DOHH2 (cell line): Measurements from ENCODE around the gene TRIM62.

Source experiments
- H3F3A ChIP-seq: fragments of 200-600 bp; sonication (generic), shearing (Covaris generic); 2 replicates; pipeline ENCODE4 v1.6.0; 2016; ENCODE audit warnings: antibody characterized with exemption, mild to moderate bottlenecking; ENCODE audit not compliant: control insufficient read depth, insufficient read depth
- H3K27ac ChIP-seq: fragments of 200-600 bp; sonication (generic); 2 replicates; pipeline ENCODE4 v1.5.1; 2014; ENCODE audit warnings: low read depth, mild to moderate bottlenecking, low read length, moderate library complexity
- H3K27me3 ChIP-seq: fragments of 200-600 bp; sonication (generic); 2 replicates; pipeline ENCODE4 v1.6.1; 2014; ENCODE audit warnings: mild to moderate bottlenecking, low read length, mixed read lengths; ENCODE audit not compliant: control insufficient read depth
- H3K36me3 ChIP-seq: fragments of 200-600 bp; sonication (generic); 2 replicates; pipeline ENCODE4 v1.6.1; 2014; ENCODE audit warnings: mild to moderate bottlenecking, low read length, moderate library complexity, mixed read lengths; ENCODE audit not compliant: control insufficient read depth
- H3K4me1 ChIP-seq: fragments of 200-600 bp; sonication (generic); 2 replicates; pipeline ENCODE4 v1.6.1; 2014; ENCODE audit warnings: mild to moderate bottlenecking, low read length, mixed read lengths; ENCODE audit not compliant: control insufficient read depth
- H3K4me2 ChIP-seq: fragments of 200-600 bp; sonication (generic); 2 replicates; pipeline ENCODE4 v1.6.0; 2014; ENCODE audit warnings: mild to moderate bottlenecking, low read length, moderate library complexity
- H3K4me3 ChIP-seq: fragments of 200-600 bp; sonication (generic); 2 replicates; pipeline ENCODE4 v1.5.1; 2014; ENCODE audit warnings: mild to moderate bottlenecking, low read length, mixed read lengths
- H3K79me2 ChIP-seq: fragments of 200-600 bp; sonication (generic); 2 replicates; pipeline ENCODE4 v1.6.1; 2014; ENCODE audit warnings: mild to moderate bottlenecking, low read length, mixed read lengths; ENCODE audit not compliant: control insufficient read depth
- H3K9me2 ChIP-seq: fragments of 200-600 bp; sonication (generic); replicated peaks from 2 replicates; pipeline ENCODE4 v1.6.1; 2014; ENCODE audit warnings: mild to moderate bottlenecking, low read length, mixed read lengths; ENCODE audit not compliant: control insufficient read depth
- H3K9me3 ChIP-seq: fragments of 200-600 bp; sonication (generic); 2 replicates; pipeline ENCODE4 v1.6.1; 2014; ENCODE audit warnings: antibody characterized with exemption, low read length, mixed read lengths; ENCODE audit not compliant: control insufficient read depth, insufficient read depth
- H4K20me1 ChIP-seq: fragments of 200-600 bp; sonication (generic); 2 replicates; pipeline ENCODE4 v1.6.0; 2014; ENCODE audit warnings: low read depth, mild to moderate bottlenecking, antibody characterized with exemption, low read length, moderate library complexity; ENCODE audit not compliant: control insufficient read depth, insufficient read depth
- EZH2phosphoT487 ChIP-seq: fragments of 200-600 bp; sonication (generic); IDR thresholded peaks from 2 replicates; pipeline ENCODE4 v1.6.1; 2017; ENCODE audit warnings: borderline replicate concordance, mild to moderate bottlenecking, antibody characterized with exemption, low read length, moderate library complexity, mixed read lengths
- TF ChIP-seq, protein P1 (sequence below): fragments of 200-600 bp; sonication (generic); IDR thresholded peaks from one replicate; pipeline ENCODE4 v1.5.1; 2014; ENCODE audit warnings: antibody characterized with exemption, mild to moderate bottlenecking, low read depth, low read length; ENCODE audit not compliant: poor library complexity, severe bottlenecking

TRIM62 gene

DNA sequence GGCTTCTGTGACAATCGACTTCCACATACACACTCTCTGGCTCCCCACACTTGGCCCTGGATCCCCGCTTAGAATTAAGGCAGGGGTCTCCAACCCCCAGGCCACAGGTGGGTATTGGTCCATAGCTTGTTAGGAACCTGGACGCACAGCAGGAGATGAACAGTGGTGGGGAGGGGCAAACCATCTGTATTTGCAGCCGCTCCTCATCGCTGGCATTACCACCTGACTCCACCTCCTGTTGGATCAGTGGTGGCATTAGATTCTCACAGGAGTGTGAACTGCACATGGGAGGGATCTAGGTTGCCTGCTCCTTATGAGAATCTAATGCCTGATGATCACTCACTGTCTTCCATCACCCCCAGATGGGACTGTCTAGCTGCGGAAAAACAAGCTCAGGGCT, 16.0 kb downstream of the TRIM62 start:
- Histone ChIP-seq H3K4me2 (no peak overlapping the region), H3K4me1 (no peaks in the 10 kb centered on the region), H4K20me1 (no peaks in the 10 kb centered on the region), H3K27me3 (no peaks in the 10 kb centered on the region), H3K79me2 (no peaks in the 10 kb centered on the region), H3K9me2 (no peaks in the 10 kb centered on the region), H3K4me3 (no peak overlapping the region), H3K9me3 (no peaks in the 10 kb centered on the region), H3K27ac (no peak overlapping the region), H3K36me3 (no peaks in the 10 kb centered on the region), H3F3A (no peaks in the 10 kb centered on the region)
- TF ChIP-seq EZH2phosphoT487 = no peak
- TF ChIP-seq, protein P1, sequence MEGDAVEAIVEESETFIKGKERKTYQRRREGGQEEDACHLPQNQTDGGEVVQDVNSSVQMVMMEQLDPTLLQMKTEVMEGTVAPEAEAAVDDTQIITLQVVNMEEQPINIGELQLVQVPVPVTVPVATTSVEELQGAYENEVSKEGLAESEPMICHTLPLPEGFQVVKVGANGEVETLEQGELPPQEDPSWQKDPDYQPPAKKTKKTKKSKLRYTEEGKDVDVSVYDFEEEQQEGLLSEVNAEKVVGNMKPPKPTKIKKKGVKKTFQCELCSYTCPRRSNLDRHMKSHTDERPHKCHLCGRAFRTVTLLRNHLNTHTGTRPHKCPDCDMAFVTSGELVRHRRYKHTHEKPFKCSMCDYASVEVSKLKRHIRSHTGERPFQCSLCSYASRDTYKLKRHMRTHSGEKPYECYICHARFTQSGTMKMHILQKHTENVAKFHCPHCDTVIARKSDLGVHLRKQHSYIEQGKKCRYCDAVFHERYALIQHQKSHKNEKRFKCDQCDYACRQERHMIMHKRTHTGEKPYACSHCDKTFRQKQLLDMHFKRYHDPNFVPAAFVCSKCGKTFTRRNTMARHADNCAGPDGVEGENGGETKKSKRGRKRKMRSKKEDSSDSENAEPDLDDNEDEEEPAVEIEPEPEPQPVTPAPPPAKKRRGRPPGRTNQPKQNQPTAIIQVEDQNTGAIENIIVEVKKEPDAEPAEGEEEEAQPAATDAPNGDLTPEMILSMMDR = no peak

GRCh38 chr1:33165209-33165608, 16.6 kb downstream of the TRIM62 start:
- H3K27me3 ChIP-seq = no peaks in the 10 kb centered on the region
- TF ChIP-seq, protein P1 = no peak
- TF ChIP-seq EZH2phosphoT487 = no peak
- H3K9me2 ChIP-seq = no peaks in the 10 kb centered on the region
- H3K79me2 ChIP-seq = no peaks in the 10 kb centered on the region
- no peaks in the 10 kb centered on the region for H4K20me1 ChIP-seq
- H3F3A ChIP-seq = no peaks in the 10 kb centered on the region
- no peaks in the 10 kb centered on the region for H3K4me1 ChIP-seq
- no peak overlapping the region for H3K4me3 ChIP-seq
- H3K27ac ChIP-seq = no peak overlapping the region
- H3K36me3 ChIP-seq = no peaks in the 10 kb centered on the region
- H3K9me3 ChIP-seq = no peaks in the 10 kb centered on the region
- no peak overlapping the region for H3K4me2 ChIP-seq

GRCh38 chr1:33163621-33164519, 18.0 kb downstream of the TRIM62 start:
- H3F3A ChIP-seq = no peaks in the 10 kb centered on the region
- TF ChIP-seq, protein P1 = no peak
- TF ChIP-seq EZH2phosphoT487 = no peak
- H3K4me2 ChIP-seq = no peak overlapping the region
- no peaks in the 10 kb centered on the region for H3K9me3 ChIP-seq
- no peak overlapping the region for H3K27ac ChIP-seq
- H4K20me1 ChIP-seq = no peaks in the 10 kb centered on the region
- H3K36me3 ChIP-seq = no peaks in the 10 kb centered on the region
- no peaks in the 10 kb centered on the region for H3K27me3 ChIP-seq
- no peaks in the 10 kb centered on the region for H3K9me2 ChIP-seq
- no peak overlapping the region for H3K4me3 ChIP-seq
- H3K79me2 ChIP-seq = no peaks in the 10 kb centered on the region
- H3K4me1 ChIP-seq = no peaks in the 10 kb centered on the region
